ENCODE data around the gene NID2. TPM values are rescaled to one million over a fixed set of nuclear protein-coding genes. Genes with fewer than 3 reads are reported as not detected.

NID2 gene
- total RNA-seq, 1 donor from 2014 or later = 24.7 TPM

GRCh38 chr14:52086711-52087110, 17.9 kb upstream of the NID2 start:
- no peaks in the 10 kb centered on the region for H3K79me2 ChIP-seq (ENCODE audit: low read depth)
- Mint-ChIP-seq H3K36me3 (no peaks in the 10 kb centered on the region), H3K9me3 (peaks cover 14% of the 10 kb centered on the region), H3K4me1 (peaks cover 4% of the 10 kb centered on the region), H3K27me3 (ENCODE audit: insufficient read depth, low read depth) (no peaks in the 10 kb centered on the region), H3K27ac (no peak overlapping the region), H3K4me3 (no peak overlapping the region)
- H4K20me1 ChIP-seq (ENCODE audit: low read depth) = no peaks in the 10 kb centered on the region
- no peak overlapping the region for H2AFZ ChIP-seq (replicated peaks)
- H3K27me3 ChIP-seq = no peaks in the 10 kb centered on the region
- H3K9ac ChIP-seq = no peak overlapping the region
- H3K4me2 ChIP-seq = no peak overlapping the region
- H3K4me1 ChIP-seq = peaks cover 11% of the 10 kb centered on the region
- no peak overlapping the region for H3K4me3 ChIP-seq
- H3F3A ChIP-seq (ENCODE audit: low read depth) = no peaks in the 10 kb centered on the region
- H3K27ac ChIP-seq = peak overlapping the region; percentile 13
- H3K36me3 ChIP-seq = no peaks in the 10 kb centered on the region
- H3K9me3 ChIP-seq (ENCODE audit: low read depth) = no peaks in the 10 kb centered on the region
- no peak for DNase-seq (ENCODE audit: low spot score)
- TF ChIP-seq EZH2 (IDR thresholded peaks at IDR 0.05) = no peak

- H3K36me3 ChIP-seq = no peaks in the 10 kb centered on the region
- TF ChIP-seq EZH2phosphoT487 (IDR thresholded peaks at IDR 0.05) = no peak
- TF ChIP-seq CTCF (IDR thresholded peaks at IDR 0.05) = no peak
- TF ChIP-seq EZH2 (IDR thresholded peaks at IDR 0.05) = no peak
- H3K4me2 ChIP-seq = no peak overlapping the region
- no peaks in the 10 kb centered on the region for H3K27me3 Mint-ChIP-seq (ENCODE audit: insufficient read depth, low read depth)
- H3K36me3 Mint-ChIP-seq = no peaks in the 10 kb centered on the region
- H3F3A ChIP-seq (ENCODE audit: low read depth) = no peaks in the 10 kb centered on the region
- no peaks in the 10 kb centered on the region for H3K79me2 ChIP-seq (ENCODE audit: low read depth)
- H4K20me1 ChIP-seq (ENCODE audit: low read depth) = no peaks in the 10 kb centered on the region
- no peaks in the 10 kb centered on the region for H3K9me3 ChIP-seq (ENCODE audit: low read depth)
- H3K4me3 Mint-ChIP-seq = no peak overlapping the region
- no peak overlapping the region for H3K27ac ChIP-seq
- H3K9me3 Mint-ChIP-seq = peaks cover 14% of the 10 kb centered on the region
- no peak overlapping the region for H3K9ac ChIP-seq
- no peak for DNase-seq (ENCODE audit: low spot score)
- H3K4me1 ChIP-seq = peaks cover 20% of the 10 kb centered on the region
- no peaks in the 10 kb centered on the region for H3K27me3 ChIP-seq
- no peak overlapping the region for H2AFZ ChIP-seq (replicated peaks)
- no peak overlapping the region for H3K4me3 ChIP-seq
- no peak overlapping the region for H3K27ac Mint-ChIP-seq
- H3K4me1 Mint-ChIP-seq = peaks cover 13% of the 10 kb centered on the region
Measured at GRCh38 chr14:52082903-52083302, 14.0 kb upstream of the NID2 start.

- Histone ChIP-seq H3F3A (ENCODE audit: low read depth) (no peaks in the 10 kb centered on the region), H3K9ac (no peak overlapping the region), H3K36me3 (no peaks in the 10 kb centered on the region), H3K27me3 (no peaks in the 10 kb centered on the region), H2AFZ (replicated peaks) (no peak overlapping the region), H3K79me2 (ENCODE audit: low read depth) (no peaks in the 10 kb centered on the region), H3K4me3 (no peak overlapping the region), H3K27ac (no peak overlapping the region), H3K4me1 (peaks cover 18% of the 10 kb centered on the region), H3K9me3 (ENCODE audit: low read depth) (no peaks in the 10 kb centered on the region), H4K20me1 (ENCODE audit: low read depth) (no peaks in the 10 kb centered on the region), H3K4me2 (no peak overlapping the region)
- TF ChIP-seq EZH2 (IDR thresholded peaks at IDR 0.05) = no peak
- no peak overlapping the region for H3K4me3 Mint-ChIP-seq
- no peaks in the 10 kb centered on the region for H3K36me3 Mint-ChIP-seq
- H3K27me3 Mint-ChIP-seq (ENCODE audit: insufficient read depth, low read depth) = no peaks in the 10 kb centered on the region
- no peak overlapping the region for H3K27ac Mint-ChIP-seq
- DNase-seq (ENCODE audit: low spot score) = no peak
- peaks cover 14% of the 10 kb centered on the region for H3K9me3 Mint-ChIP-seq
- peaks cover 13% of the 10 kb centered on the region for H3K4me1 Mint-ChIP-seq
Measured at GRCh38 chr14:52081964-52082363, 13.1 kb upstream of the NID2 start.

- Mint-ChIP-seq H3K36me3 (no peaks in the 10 kb centered on the region), H3K4me3 (no peak overlapping the region), H3K27me3 (ENCODE audit: insufficient read depth, low read depth) (no peaks in the 10 kb centered on the region), H3K9me3 (peaks cover 14% of the 10 kb centered on the region), H3K4me1 (peaks cover 13% of the 10 kb centered on the region), H3K27ac (peak overlapping the region; percentile 4)
- peaks cover 9% of the 10 kb centered on the region for H3K4me1 ChIP-seq
- no peaks in the 10 kb centered on the region for H4K20me1 ChIP-seq (ENCODE audit: low read depth)
- no peaks in the 10 kb centered on the region for H3F3A ChIP-seq (ENCODE audit: low read depth)
- no peak overlapping the region for H3K27ac ChIP-seq
- no peaks in the 10 kb centered on the region for H3K36me3 ChIP-seq
- peak overlapping the region; percentile 9 for H3K4me2 ChIP-seq
- peak overlapping the region; percentile 0 for H2AFZ ChIP-seq (replicated peaks)
- H3K4me3 ChIP-seq = no peak overlapping the region
- no peak for DNase-seq (ENCODE audit: low spot score)
- no peak for TF ChIP-seq EZH2 (IDR thresholded peaks at IDR 0.05)
- TF ChIP-seq EZH2phosphoT487 (IDR thresholded peaks at IDR 0.05) = no peak
- TF ChIP-seq CTCF (IDR thresholded peaks at IDR 0.05) = no peak
- H3K9me3 ChIP-seq (ENCODE audit: low read depth) = no peaks in the 10 kb centered on the region
- no peaks in the 10 kb centered on the region for H3K27me3 ChIP-seq
- H3K79me2 ChIP-seq (ENCODE audit: low read depth) = no peaks in the 10 kb centered on the region
- no peak overlapping the region for H3K9ac ChIP-seq
Measured at GRCh38 chr14:52080808-52081755, 12.2 kb upstream of the NID2 start.
